HTR-8/SVneo (cell line): ENCODE data around the gene RABEP2.
"Not testable (repeated sequence)": the region's sequence is repeated elsewhere in the genome, so short reads cannot be mapped to it uniquely, and the experiment has no call there.

Experiments used
- DNase-seq: peaks from one replicate; pipeline ENCODE4 v3.0.0; 2011; ENCODE audit warnings: low spot score, mixed read lengths; ENCODE audit not compliant: insufficient read length
- FAIRE-seq: peaks from 2 replicates; lab custom pipeline; 2011; peaks lifted over from hg19 to GRCh38; lab: Jason Lieb, UNC

The RABEP2 gene

GRCh38 chr16:28905229-28905754 lies 19.7 kb downstream of the RABEP2 start:
- FAIRE-seq (no peak), DNase-seq (no peak)

GRCh38 chr16:28904828-28905227 lies 20.2 kb downstream of the RABEP2 start:
- FAIRE-seq (no peak), DNase-seq (no peak)

GRCh38 chr16:28904363-28904762 lies 20.7 kb downstream of the RABEP2 start:
- DNase-seq: no peak
- FAIRE-seq: no peak

DNA sequence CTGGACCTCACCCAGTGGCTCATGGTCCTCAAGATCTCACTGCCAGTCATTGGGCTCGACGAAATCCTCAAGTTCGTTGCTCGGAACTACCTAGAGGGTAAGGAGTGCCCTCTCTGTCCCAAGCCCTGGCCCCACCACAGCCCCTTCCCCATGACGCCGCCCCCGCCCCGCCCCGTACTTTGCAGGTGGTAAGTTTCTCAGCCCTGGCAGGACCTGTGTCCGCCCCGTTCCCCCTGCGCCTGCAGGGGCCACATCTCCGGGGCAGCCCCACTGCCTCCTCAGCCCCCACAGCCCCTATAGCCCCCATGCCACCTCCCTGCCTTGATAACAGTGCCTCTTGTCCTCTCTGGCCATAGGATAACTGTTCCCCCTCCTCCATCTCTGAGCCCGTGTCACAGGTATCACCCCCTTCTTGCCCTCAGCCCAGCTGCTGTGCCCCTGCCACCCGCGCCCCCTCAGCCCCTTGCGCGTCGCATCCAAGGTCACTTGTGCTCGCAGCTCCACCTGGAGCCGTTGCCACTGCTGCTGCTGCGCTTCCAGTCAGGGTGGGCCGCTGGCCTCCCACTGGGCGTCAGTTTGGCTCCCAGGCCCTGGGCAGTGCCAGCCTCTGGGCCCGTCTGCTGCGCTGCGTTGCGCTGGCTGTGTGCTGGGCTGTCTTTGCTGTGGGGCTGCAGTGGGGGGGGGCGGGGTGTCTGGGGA lies 21.5 kb downstream of the RABEP2 start:
- no peak for DNase-seq
- FAIRE-seq: no peak

DNA sequence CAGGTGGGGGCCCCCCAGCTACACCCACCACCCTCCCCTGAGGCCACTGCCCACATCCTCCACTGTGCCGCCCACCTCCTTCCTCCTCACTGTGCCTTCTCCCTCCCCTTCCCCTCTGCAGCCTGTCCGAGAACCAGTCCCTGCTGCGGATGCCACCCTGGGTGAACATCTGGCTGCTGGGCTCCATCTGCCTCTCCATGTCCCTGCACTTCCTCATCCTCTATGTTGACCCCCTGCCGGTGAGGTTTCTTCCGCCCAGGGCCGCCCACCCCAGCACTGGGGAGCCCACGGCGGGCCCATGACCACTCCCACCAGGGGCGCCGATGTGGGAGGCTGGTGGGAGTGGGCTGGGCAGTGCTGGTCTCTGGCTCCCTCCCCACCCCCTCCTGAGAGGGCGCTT lies 22.1 kb downstream of the RABEP2 start:
- DNase-seq (no peak), FAIRE-seq (no peak)

DNA sequence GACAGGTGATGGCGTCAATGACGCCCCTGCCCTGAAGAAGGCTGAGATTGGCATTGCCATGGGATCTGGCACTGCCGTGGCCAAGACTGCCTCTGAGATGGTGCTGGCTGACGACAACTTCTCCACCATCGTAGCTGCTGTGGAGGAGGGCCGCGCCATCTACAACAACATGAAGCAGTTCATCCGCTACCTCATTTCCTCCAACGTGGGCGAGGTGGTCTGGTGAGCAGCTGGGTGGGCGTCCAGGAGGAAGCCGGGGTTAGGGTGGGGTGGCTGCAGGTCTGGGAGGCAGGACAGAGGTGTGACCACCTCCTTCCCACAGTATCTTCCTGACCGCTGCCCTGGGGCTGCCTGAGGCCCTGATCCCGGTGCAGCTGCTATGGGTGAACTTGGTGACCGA lies 23.2 kb downstream of the RABEP2 start:
- FAIRE-seq: no peak
- no peak for DNase-seq

DNA sequence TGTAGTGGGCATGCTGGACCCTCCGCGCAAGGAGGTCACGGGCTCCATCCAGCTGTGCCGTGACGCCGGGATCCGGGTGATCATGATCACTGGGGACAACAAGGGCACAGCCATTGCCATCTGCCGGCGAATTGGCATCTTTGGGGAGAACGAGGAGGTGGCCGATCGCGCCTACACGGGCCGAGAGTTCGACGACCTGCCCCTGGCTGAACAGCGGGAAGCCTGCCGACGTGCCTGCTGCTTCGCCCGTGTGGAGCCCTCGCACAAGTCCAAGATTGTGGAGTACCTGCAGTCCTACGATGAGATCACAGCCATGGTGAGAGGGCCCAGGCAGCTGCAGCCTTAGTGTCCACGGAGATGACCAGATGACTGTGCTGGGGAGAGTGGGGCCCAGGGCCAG lies 24.4 kb downstream of the RABEP2 start:
- FAIRE-seq (no peak), DNase-seq (no peak)

DNA sequence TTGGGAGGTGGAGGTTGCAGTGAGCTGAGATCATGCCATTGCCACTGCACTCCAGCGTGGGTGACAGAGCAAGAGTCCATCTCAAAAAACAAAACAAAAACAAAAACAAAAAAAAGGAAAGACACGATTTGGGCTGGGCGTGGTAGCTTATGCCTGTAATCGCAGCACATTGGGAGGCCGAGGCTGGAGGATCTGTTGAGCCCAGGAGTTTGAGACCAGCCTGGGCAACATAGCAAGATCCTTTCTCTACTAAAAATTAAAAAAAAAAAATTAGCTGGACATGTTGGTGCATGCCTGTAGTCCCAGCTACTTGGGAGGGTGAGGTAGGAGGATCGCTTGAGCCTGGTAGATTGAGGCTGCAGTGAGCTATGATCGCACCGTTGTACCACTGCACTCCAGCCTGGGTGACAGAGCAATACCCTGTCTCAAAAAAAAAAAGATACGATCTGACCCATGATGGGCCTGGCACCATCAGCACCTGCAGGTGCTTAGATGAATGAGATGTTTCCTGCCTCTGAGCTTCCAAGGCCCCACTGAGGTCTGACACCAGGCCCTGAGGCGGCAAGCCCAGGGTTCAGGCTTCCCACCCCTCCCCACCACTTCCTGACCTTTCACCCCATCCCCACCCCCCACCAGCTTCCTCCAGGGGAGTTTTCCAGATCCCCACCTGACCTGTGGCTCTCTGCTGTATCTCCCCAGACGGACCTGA lies 25.0 kb downstream of the RABEP2 start:
- no peak for FAIRE-seq
- no peak for DNase-seq

DNA sequence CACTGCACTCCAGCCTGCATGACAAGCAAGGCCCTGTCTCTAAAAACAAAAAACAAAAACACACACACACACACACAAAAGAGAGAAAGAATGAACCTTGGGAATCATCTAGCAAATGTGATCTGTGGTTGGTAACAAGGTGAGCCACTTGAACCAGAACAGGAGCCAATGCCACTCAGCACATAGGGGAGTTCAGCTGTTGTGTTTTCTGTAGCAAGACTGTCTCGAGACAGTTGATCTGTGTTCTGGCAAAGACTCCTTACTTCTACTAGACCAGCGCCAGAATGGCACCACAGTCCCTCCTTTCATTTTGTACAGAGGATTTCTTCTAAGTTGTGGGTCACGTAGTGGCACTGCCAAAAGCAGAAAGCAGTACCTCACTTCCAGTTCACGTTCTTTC lies 26.1 kb downstream of the RABEP2 start:
- DNase-seq (no peak), FAIRE-seq (no peak)

GRCh38 chr16:28898266-28898665 lies 26.8 kb downstream of the RABEP2 start:
- no peak for FAIRE-seq
- DNase-seq: no peak

GRCh38 chr16:28897826-28898225 lies 27.2 kb downstream of the RABEP2 start:
- no peak for FAIRE-seq
- no peak for DNase-seq

DNA sequence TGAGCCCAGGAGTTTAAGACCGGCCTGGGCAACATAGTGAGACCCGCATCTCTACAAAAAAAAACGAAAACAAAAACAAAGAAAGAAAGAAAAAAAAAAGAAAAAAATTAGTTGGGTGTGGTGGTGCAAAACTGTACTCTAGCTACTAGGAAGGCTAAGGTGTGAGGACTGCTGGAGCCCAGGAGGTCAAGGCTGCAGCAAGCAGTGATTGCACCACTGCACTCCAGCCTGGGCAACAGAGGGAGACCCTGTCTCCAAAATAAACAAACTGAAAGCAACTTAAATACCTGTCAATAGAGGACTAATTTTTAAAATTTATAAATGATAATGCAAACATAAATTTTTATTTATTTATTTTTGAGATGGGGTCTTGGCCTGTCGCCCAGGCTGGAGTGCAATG lies 29.4 kb downstream of the RABEP2 start:
- DNase-seq (no peak), FAIRE-seq (no peak)

DNA sequence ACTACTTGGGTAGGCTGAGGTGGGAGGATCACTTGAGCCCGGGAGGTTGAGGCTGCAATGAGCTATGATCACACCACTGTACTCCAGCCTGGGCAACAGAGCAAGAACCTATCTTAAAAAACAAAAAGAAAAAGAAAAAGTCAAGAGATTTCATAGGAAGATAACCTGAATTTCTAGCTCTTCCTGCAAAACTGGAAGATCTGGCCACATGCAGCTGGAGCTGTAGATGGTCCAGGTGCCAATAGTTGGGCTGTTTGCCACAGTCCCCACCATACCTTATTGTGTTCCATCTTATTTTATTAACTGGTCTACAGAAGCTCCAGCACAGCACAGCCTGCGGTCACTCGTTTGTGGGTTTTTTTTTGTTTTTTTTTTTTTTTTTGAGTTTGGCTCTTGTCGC lies 31.7 kb downstream of the RABEP2 start:
- FAIRE-seq: no peak

GRCh38 chr16:28891964-28892890 lies 32.8 kb downstream of the RABEP2 start:
- DNase-seq: no peak
- no peak for FAIRE-seq

More for the DNA sequence above, 31.7 kb downstream of the RABEP2 start:
- DNase-seq: no peak

GRCh38 chr16:28890355-28890754 lies 34.7 kb downstream of the RABEP2 start:
- FAIRE-seq, DNase-seq: not testable (repeated sequence)

DNA sequence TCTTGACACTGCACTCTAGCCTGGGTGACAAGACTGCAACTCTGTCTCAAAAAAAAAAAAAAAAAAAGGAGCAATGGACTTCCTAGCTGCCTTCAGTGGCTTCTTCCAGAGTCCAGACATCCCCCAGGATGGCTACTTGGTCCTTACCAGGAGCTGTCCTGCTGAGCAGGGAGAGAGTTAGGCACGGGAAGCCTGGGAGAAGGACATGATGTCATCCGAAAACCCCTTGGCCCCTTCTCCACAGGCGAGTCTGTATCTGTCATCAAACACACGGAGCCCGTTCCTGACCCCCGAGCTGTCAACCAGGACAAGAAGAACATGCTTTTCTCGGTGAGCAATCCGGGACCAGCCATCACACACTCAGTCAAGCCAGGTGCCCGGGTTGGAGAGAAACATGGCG lies 38.1 kb downstream of the RABEP2 start:
- DNase-seq: no peak
- no peak for FAIRE-seq

DNA sequence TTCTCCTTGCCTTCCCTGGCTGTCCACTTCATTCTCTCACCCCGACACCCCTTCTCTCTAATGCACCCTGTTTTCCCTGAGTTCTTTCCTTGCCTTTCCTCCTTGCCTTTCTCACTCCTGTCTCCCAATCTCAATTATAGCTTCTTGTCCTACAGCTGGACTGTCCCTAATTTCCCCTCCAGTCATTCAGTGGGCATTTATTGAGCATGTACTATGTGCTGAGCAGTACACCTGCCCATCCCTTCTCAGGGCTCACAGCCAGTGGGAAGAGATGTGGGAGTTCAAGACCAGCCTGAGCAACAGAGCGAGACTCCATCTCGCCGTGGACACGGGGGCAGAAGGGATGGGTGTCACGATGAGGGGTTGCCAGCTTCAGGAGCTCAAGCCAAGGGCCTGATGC lies 41.0 kb downstream of the RABEP2 start:
- FAIRE-seq (no peak), DNase-seq (no peak)

DNA sequence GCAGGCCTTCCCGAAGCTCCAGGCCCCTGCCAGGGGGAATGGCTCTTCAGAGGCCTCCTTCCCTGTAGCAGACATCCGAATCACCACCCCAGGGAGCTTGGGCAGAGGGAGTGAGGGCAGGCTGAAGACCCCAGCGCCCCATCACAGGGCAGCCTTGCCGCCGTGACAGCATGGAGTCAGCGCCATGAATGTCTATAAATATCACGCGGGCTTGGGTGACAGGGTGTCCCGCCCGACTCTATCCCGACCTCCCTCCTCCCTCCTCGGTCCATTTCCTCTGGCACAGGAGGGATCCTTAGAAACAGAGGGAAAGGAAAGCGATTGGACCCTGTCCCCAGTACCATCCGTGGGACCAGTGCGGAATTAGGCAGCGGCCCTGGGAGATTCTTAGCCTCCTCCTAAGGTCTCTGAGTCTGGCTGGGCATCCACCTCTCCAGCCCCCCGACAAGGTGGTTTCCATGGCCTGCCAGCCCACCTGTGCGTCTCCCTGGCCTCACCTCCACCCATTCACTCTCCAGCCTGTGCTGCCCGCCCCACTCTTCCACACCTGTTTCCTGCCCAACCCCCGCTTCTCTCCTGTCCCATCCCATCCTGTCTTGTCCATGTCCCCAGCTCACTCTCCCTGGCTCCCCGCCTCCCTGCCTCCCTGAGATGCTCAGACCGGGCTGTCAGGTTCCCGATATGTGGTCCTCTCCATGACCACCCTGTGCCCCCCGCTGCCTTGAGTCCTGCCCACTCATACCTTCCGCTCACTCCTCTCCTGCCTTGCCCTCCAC lies 41.6 kb downstream of the RABEP2 start:
- no peak for FAIRE-seq
- DNase-seq: no peak

DNA sequence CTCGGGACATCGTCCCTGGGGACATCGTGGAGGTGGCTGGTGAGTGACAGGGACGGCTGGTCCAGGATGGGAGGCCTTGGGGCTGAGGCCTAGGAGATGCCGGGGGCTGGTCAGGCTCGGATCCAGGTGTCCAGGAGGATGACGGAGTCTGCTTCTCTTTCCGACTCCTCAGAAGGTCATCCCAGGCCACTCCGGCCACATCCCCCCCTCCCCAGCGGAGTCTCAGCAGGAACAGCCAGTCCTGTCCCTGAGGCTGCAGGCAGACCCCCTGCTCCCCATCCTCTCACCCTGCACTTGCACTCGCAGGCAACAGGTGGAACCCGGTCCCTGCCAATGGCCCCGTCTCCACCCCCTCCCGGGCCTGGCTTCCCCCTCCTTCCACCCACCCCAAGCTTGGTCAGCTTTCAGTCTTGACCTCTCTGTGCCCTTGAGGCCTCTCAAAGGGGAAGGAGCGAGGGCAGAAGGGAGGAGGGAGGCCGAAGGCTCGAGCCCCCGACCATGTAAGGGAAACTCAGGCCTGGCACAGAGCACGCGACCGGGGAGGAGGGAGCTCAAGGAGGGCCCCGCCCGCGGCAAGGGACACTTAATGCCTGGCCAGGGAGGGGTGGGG lies 42.4 kb downstream of the RABEP2 start:
- DNase-seq: no peak
- no peak for FAIRE-seq
